GM12891 (cell line): ENCODE results near the gene PCBP2.
"Not testable (repeated sequence)": the region's sequence is repeated elsewhere in the genome, so short reads cannot be mapped to it uniquely, and the experiment has no call there.

ENCODE experiments used
- PAX5 ChIP-seq: IDR thresholded peaks from 2 replicates; pipeline ENCODE4 v1.6.1; 2011; ENCODE audit warnings: low read length, moderate library complexity, mild to moderate bottlenecking; ENCODE audit not compliant: insufficient read depth, severe bottlenecking
- POLR2A ChIP-seq: IDR thresholded peaks from 2 replicates; pipeline ENCODE4 v1.6.1; 2011; ENCODE audit warnings: low read depth, low read length, control low read depth
- POLR2AphosphoS5 ChIP-seq: IDR thresholded peaks from 2 replicates; pipeline ENCODE4 v1.6.1; 2011; ENCODE audit warnings: low read depth, low read length, control low read depth
- TAF1 ChIP-seq: IDR thresholded peaks from 2 replicates; pipeline ENCODE4 v1.6.1; 2011; ENCODE audit warnings: low read depth, low read length, control low read depth

DNA sequence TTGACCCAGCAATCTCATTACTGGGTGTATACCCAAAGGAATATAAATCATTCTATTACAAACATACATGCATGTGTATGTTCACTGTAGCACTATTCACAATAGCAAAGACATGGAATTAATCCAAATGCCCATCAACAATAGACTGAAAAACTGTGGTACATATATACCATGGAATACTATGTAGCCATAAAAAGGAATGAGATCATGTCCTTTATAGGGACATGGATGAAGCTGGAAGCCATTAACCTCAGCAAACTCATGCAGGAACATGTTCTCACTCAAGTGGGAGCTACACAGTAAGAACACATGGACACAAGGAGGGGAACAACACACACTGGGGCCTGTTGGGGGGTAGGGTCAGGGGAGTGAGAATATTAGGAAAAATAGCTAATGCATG lies 12.3 kb upstream of the PCBP2 start:
- TF ChIP-seq POLR2AphosphoS5, POLR2A, TAF1, PAX5: not testable (repeated sequence)
